Measurements from ENCODE around the gene PRKD1. TPM values are rescaled to one million over a fixed set of nuclear protein-coding genes. Genes with fewer than 3 reads are reported as not detected.
"Not testable (repeated sequence)": the region's sequence is repeated elsewhere in the genome, so short reads cannot be mapped to it uniquely, and the experiment has no call there.

PRKD1 gene
- total and polyA plus RNA-seq, 10 of the 15 experiments (the other 5 are each of a cell fraction or from before 2014, with no cell fraction given): 0.02 to 0.56 TPM; not detected in 8

DNA sequence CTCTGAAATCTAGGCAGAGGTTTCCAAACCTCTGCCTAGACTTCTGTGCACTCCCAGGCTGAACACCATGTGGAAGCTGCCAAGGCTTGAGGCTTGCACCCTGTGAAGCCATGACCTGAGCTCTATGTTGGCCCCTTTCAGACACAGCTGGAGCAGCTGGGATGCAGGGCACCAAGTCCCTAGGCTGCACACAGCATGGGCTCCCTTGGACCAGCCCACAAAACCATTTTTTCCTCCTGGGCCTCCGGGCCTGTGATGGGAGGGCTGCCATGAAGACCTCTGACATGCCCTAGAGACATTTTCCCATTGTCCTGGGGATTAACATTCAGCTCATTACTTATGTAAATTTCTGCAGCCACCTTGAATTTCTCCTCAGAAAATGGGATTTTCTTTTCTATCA lies 88.0 kb downstream of the PRKD1 start:
- intact Hi-C loops (cut with micrococcal nuclease; ENCODE audit: unreplicated experiment); H3K4me1 ChIP-seq (ENCODE audit: control insufficient read depth, insufficient read depth, low read length); in situ Hi-C loops (cut with MboI); RAD21 ChIA-PET (ENCODE audit: unreplicated experiment); H3K79me2 ChIP-seq (ENCODE audit: control insufficient read depth, insufficient read depth, low read length); DNase-seq (ENCODE audit: low read depth, low spot score); FAIRE-seq; H3K9me3 ChIP-seq (replicated peaks; ENCODE audit: control insufficient read depth, insufficient read depth, low read length); H3K4me3 ChIP-seq; H3K27ac ChIP-seq (ENCODE audit: control insufficient read depth, insufficient read depth); H3K9ac ChIP-seq (ENCODE audit: control insufficient read depth, insufficient read depth, low read length); CTCF ChIA-PET; H3K36me3 ChIP-seq (ENCODE audit: control insufficient read depth in 2 of 2, insufficient read depth in 2 of 2, low read length in 1 of 2); H3K27me3 ChIP-seq (replicated peaks in 1 of 2; ENCODE audit: control insufficient read depth in 2 of 2, insufficient read depth in 2 of 2, low read length in 1 of 2); ATAC-seq; POLR2A ChIA-PET; H2AFZ ChIP-seq (ENCODE audit: control insufficient read depth, low read depth, low read length); H3K4me2 ChIP-seq (ENCODE audit: control insufficient read depth, insufficient read depth); SMC1A ChIA-PET (ENCODE audit: uncharacterized antibody, unreplicated experiment); H4K20me1 ChIP-seq (ENCODE audit: control insufficient read depth, insufficient read depth); BruUV-seq (replicated peaks): not testable (repeated sequence)
- TF ChIP-seq, protein P1, sequence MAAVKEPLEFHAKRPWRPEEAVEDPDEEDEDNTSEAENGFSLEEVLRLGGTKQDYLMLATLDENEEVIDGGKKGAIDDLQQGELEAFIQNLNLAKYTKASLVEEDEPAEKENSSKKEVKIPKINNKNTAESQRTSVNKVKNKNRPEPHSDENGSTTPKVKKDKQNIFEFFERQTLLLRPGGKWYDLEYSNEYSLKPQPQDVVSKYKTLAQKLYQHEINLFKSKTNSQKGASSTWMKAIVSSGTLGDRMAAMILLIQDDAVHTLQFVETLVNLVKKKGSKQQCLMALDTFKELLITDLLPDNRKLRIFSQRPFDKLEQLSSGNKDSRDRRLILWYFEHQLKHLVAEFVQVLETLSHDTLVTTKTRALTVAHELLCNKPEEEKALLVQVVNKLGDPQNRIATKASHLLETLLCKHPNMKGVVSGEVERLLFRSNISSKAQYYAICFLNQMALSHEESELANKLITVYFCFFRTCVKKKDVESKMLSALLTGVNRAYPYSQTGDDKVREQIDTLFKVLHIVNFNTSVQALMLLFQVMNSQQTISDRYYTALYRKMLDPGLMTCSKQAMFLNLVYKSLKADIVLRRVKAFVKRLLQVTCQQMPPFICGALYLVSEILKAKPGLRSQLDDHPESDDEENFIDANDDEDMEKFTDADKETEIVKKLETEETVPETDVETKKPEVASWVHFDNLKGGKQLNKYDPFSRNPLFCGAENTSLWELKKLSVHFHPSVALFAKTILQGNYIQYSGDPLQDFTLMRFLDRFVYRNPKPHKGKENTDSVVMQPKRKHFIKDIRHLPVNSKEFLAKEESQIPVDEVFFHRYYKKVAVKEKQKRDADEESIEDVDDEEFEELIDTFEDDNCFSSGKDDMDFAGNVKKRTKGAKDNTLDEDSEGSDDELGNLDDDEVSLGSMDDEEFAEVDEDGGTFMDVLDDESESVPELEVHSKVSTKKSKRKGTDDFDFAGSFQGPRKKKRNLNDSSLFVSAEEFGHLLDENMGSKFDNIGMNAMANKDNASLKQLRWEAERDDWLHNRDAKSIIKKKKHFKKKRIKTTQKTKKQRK (IDR thresholded peaks at IDR 0.05; ENCODE audit: low read depth, low read length): 0 out of 2 replicates have a peak, but pooled peaks have one; percentile 10
- 0% methylated on average over 1 of the region's 1 CpG for WGBS (ENCODE audit: insufficient coverage, insufficient replicate concordance, low lambda C conversion rate, missing lambda C conversion rate)

DNA sequence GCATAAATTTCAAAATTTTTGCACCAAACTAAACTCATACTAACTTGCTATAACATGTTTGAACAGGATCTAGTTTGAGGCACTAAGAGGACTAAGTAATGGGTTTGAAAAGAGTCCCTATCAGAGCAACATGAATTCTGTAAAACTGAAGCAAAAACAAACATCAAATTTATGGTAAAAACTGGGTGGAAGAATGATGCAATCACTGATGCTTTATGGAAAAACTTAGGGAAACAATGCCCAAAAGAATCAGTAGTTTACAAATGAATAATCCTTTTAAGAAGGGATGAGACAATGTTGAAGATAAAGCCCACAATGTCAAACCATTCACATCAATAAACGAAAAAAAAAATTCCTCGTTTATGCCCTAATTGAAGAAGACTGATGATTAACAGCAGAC lies 88.9 kb downstream of the PRKD1 start:
- H2AFZ ChIP-seq (ENCODE audit: control insufficient read depth, low read depth, low read length): no peak overlapping the region
- FAIRE-seq: no peak
- intact Hi-C loops (cut with micrococcal nuclease; ENCODE audit: unreplicated experiment) (no loop called here), in situ Hi-C loops (cut with MboI) (no loop called here)
- no peaks in the 10 kb centered on the region for H3K4me1 ChIP-seq (ENCODE audit: control insufficient read depth, insufficient read depth, low read length)
- no peak for ATAC-seq
- no peaks in the 10 kb centered on the region for H3K27me3 ChIP-seq (replicated peaks in 1 of 2; ENCODE audit: control insufficient read depth in 2 of 2, insufficient read depth in 2 of 2, low read length in 1 of 2)
- H3K79me2 ChIP-seq (ENCODE audit: control insufficient read depth, insufficient read depth, low read length): no peaks in the 10 kb centered on the region
- no peak overlapping the region for H3K27ac ChIP-seq (ENCODE audit: control insufficient read depth, insufficient read depth)
- no peak overlapping the region for H3K9ac ChIP-seq (ENCODE audit: control insufficient read depth, insufficient read depth, low read length)
- ChIA-PET CTCF (no interaction called here), RAD21 (ENCODE audit: unreplicated experiment) (no interaction called here), SMC1A (ENCODE audit: uncharacterized antibody, unreplicated experiment) (no interaction called here), POLR2A (no interaction called here)
- no peak overlapping the region for H3K4me2 ChIP-seq (ENCODE audit: control insufficient read depth, insufficient read depth)
- 60% methylated on average over 2 of the region's 2 CpGs for WGBS (ENCODE audit: insufficient coverage, insufficient replicate concordance, low lambda C conversion rate, missing lambda C conversion rate)
- no TSS peak for BruUV-seq (replicated peaks)
- TF ChIP-seq, protein P2, sequence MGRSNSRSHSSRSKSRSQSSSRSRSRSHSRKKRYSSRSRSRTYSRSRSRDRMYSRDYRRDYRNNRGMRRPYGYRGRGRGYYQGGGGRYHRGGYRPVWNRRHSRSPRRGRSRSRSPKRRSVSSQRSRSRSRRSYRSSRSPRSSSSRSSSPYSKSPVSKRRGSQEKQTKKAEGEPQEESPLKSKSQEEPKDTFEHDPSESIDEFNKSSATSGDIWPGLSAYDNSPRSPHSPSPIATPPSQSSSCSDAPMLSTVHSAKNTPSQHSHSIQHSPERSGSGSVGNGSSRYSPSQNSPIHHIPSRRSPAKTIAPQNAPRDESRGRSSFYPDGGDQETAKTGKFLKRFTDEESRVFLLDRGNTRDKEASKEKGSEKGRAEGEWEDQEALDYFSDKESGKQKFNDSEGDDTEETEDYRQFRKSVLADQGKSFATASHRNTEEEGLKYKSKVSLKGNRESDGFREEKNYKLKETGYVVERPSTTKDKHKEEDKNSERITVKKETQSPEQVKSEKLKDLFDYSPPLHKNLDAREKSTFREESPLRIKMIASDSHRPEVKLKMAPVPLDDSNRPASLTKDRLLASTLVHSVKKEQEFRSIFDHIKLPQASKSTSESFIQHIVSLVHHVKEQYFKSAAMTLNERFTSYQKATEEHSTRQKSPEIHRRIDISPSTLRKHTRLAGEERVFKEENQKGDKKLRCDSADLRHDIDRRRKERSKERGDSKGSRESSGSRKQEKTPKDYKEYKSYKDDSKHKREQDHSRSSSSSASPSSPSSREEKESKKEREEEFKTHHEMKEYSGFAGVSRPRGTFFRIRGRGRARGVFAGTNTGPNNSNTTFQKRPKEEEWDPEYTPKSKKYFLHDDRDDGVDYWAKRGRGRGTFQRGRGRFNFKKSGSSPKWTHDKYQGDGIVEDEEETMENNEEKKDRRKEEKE (IDR thresholded peaks at IDR 0.05): no peak
- TF ChIP-seq RBBP5 (conservative IDR thresholded peaks at IDR 0.05): no peak
- TF ChIP-seq CHD1 (IDR thresholded peaks at IDR 0.05; ENCODE audit: low read depth, low read length): no peak
- TF ChIP-seq ZNF207 (IDR thresholded peaks at IDR 0.05; ENCODE audit: borderline replicate concordance): no peak
- TF ChIP-seq BRCA1 (IDR thresholded peaks at IDR 0.05; ENCODE audit: low read depth, low read length): no peak
- no peak for TF ChIP-seq MTA2 (IDR thresholded peaks at IDR 0.05; ENCODE audit: low read depth)
- no peak for TF ChIP-seq BHLHE40 (IDR thresholded peaks at IDR 0.05; ENCODE audit: borderline replicate concordance in 1 of 2, low read depth in 2 of 2, low read length in 1 of 2)
- no peak for TF ChIP-seq PML (IDR thresholded peaks at IDR 0.05; ENCODE audit: low read length)
- TF ChIP-seq, protein P3, sequence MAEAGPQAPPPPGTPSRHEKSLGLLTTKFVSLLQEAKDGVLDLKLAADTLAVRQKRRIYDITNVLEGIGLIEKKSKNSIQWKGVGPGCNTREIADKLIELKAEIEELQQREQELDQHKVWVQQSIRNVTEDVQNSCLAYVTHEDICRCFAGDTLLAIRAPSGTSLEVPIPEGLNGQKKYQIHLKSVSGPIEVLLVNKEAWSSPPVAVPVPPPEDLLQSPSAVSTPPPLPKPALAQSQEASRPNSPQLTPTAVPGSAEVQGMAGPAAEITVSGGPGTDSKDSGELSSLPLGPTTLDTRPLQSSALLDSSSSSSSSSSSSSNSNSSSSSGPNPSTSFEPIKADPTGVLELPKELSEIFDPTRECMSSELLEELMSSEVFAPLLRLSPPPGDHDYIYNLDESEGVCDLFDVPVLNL (IDR thresholded peaks at IDR 0.05; ENCODE audit: low read depth, low read length): no peak
- H3K9me3 ChIP-seq (replicated peaks; ENCODE audit: control insufficient read depth, insufficient read depth, low read length): peaks cover 8% of the 10 kb centered on the region; the same call in 1 of the 3 replicates
- H3K36me3 ChIP-seq (ENCODE audit: control insufficient read depth in 2 of 2, insufficient read depth in 2 of 2, low read length in 1 of 2): no peaks in the 10 kb centered on the region
- DNase-seq (ENCODE audit: low read depth, low spot score): no peak
- no peaks in the 10 kb centered on the region for H4K20me1 ChIP-seq (ENCODE audit: control insufficient read depth, insufficient read depth)
- no peak overlapping the region for H3K4me3 ChIP-seq
